ENCODE results near the gene OMP. TPM values are rescaled to one million over a fixed set of nuclear protein-coding genes. Genes with fewer than 3 reads are reported as not detected.

Gene OMP
- total RNA-seq, 2 experiments from 2014 or later, result not detected

DNA sequence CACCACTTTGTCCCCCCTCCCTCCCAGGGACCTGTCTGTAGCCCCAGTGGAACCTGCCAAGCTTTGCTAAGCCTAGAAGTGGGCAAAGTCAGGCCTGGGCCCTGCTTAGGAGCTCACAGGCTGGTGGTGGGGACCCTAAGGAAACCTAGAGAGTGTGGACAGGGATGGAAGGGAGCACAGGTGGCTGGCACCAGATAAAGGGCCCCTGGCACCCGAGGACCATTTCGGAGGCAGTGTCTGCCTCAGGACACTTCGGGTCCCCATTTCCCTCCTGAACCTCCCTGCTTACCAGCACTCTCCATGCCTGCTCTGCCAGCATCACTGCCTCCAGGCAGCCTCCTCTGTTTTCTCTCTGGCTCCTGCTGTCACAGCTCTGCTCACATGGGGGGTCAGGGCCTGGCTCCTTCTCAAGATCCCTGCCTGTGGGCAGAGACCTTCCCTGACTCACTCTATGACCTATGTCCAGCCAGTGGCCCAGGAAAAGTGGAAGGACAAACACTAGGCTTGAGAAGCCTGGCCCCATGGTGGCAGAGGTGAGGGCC lies 13.6 kb upstream of the OMP start:
- Histone ChIP-seq H3K27ac (ENCODE audit: low read depth in 1 of 2, low read length in 2 of 2) (no peak overlapping the region), H3K4me3 (ENCODE audit: low read length) (no peak overlapping the region), H3K4me1 (ENCODE audit: insufficient read depth, low read length) (peaks cover 7% of the 10 kb centered on the region), H3K27me3 (ENCODE audit: control insufficient read depth in 1 of 2, insufficient read depth in 2 of 2, low read length in 2 of 2) (no peaks in the 10 kb centered on the region), H3K36me3 (ENCODE audit: insufficient read depth, low read length) (no peaks in the 10 kb centered on the region), H3K9me3 (ENCODE audit: control insufficient read depth in 1 of 2, insufficient read depth in 1 of 2, low read length in 2 of 2) (no peaks in the 10 kb centered on the region)
- ChIA-PET POLR2A (interaction anchor here (0.6 to 1.3 kb wide), 2 partner anchors 37 to 42 kb away, joined by 3 read pairs; no protein-coding TSS in a partner anchor), CTCF (no interaction called here)
- Mint-ChIP-seq H3K27ac (no peak overlapping the region), H3K27me3 (no peaks in the 10 kb centered on the region), H3K9me3 (no peaks in the 10 kb centered on the region), H3K4me1 (ENCODE audit: low read depth) (peaks cover 5% of the 10 kb centered on the region), H3K4me3 (no peak overlapping the region), H3K36me3 (ENCODE audit: low read depth) (no peaks in the 10 kb centered on the region)
- DNase-seq (no peak), ATAC-seq (ENCODE audit: poor library complexity) (no peak)
- intact Hi-C loops (cut with DNase I, micrococcal nuclease), result loop anchor here in 1 of 2 experiments (5.0 kb wide), 1 partner anchor 282 kb away; no protein-coding TSS in a partner anchor
- TF ChIP-seq, protein P1, sequence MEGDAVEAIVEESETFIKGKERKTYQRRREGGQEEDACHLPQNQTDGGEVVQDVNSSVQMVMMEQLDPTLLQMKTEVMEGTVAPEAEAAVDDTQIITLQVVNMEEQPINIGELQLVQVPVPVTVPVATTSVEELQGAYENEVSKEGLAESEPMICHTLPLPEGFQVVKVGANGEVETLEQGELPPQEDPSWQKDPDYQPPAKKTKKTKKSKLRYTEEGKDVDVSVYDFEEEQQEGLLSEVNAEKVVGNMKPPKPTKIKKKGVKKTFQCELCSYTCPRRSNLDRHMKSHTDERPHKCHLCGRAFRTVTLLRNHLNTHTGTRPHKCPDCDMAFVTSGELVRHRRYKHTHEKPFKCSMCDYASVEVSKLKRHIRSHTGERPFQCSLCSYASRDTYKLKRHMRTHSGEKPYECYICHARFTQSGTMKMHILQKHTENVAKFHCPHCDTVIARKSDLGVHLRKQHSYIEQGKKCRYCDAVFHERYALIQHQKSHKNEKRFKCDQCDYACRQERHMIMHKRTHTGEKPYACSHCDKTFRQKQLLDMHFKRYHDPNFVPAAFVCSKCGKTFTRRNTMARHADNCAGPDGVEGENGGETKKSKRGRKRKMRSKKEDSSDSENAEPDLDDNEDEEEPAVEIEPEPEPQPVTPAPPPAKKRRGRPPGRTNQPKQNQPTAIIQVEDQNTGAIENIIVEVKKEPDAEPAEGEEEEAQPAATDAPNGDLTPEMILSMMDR (IDR thresholded peaks at IDR 0.05), result no peak

GRCh38 chr11:77090046-77090372 lies 12.6 kb upstream of the OMP start:
- H3K4me1 ChIP-seq (ENCODE audit: insufficient read depth, low read length), result peaks cover 7% of the 10 kb centered on the region
- H3K27me3 ChIP-seq (ENCODE audit: control insufficient read depth in 1 of 2, insufficient read depth in 2 of 2, low read length in 2 of 2), result no peaks in the 10 kb centered on the region
- no peak overlapping the region for H3K4me3 ChIP-seq (ENCODE audit: low read length)
- TF ChIP-seq, protein P1 (IDR thresholded peaks at IDR 0.05), result no peak
- ChIA-PET CTCF (interaction anchor here (2.0 to 3.4 kb wide), 2 partner anchors 25 to 43 kb away, joined by 8 to 78 read pairs; no protein-coding TSS in a partner anchor), POLR2A (interaction anchor here (1.3 kb wide), 1 partner anchor 42 kb away, joined by 3 read pairs; no protein-coding TSS in a partner anchor)
- no peaks in the 10 kb centered on the region for H3K36me3 ChIP-seq (ENCODE audit: insufficient read depth, low read length)
- peaks cover 5% of the 10 kb centered on the region for H3K4me1 Mint-ChIP-seq (ENCODE audit: low read depth)
- H3K27ac ChIP-seq (ENCODE audit: low read depth in 1 of 2, low read length in 2 of 2), result no peak overlapping the region
- intact Hi-C loops (cut with DNase I, micrococcal nuclease), result loop anchor here in 1 of 2 experiments (2.0 to 5.0 kb wide), 2 partner anchors 169 to 358 kb away; no protein-coding TSS in a partner anchor
- no peak for ATAC-seq (ENCODE audit: poor library complexity)
- no peak for DNase-seq
- H3K27me3 Mint-ChIP-seq, result no peaks in the 10 kb centered on the region
- no peaks in the 10 kb centered on the region for H3K9me3 Mint-ChIP-seq
- H3K9me3 ChIP-seq (ENCODE audit: control insufficient read depth in 1 of 2, insufficient read depth in 1 of 2, low read length in 2 of 2), result no peaks in the 10 kb centered on the region
- no peak overlapping the region for H3K4me3 Mint-ChIP-seq
- no peak overlapping the region for H3K27ac Mint-ChIP-seq
- H3K36me3 Mint-ChIP-seq (ENCODE audit: low read depth), result no peaks in the 10 kb centered on the region

GRCh38 chr11:77090373-77091111 lies 12.1 kb upstream of the OMP start:
- Histone ChIP-seq H3K27me3 (ENCODE audit: control insufficient read depth in 1 of 2, insufficient read depth in 2 of 2, low read length in 2 of 2) (no peaks in the 10 kb centered on the region), H3K4me3 (ENCODE audit: low read length) (no peak overlapping the region), H3K27ac (ENCODE audit: low read depth in 1 of 2, low read length in 2 of 2) (no peak overlapping the region), H3K36me3 (ENCODE audit: insufficient read depth, low read length) (no peaks in the 10 kb centered on the region), H3K9me3 (ENCODE audit: control insufficient read depth in 1 of 2, insufficient read depth in 1 of 2, low read length in 2 of 2) (no peaks in the 10 kb centered on the region), H3K4me1 (ENCODE audit: insufficient read depth, low read length) (peaks cover 7% of the 10 kb centered on the region)
- ChIA-PET CTCF (interaction anchor here (0.7 to 3.4 kb wide), 10 partner anchors 10 to 66 kb away, joined by 3 to 78 read pairs (median 5); no protein-coding TSS in a partner anchor), POLR2A (interaction anchor here (1.0 to 1.3 kb wide), 6 partner anchors 9 to 45 kb away, joined by 3 to 16 read pairs (median 4); partner anchors contain the start of gene CAPN5)
- DNase-seq, result no peak
- Mint-ChIP-seq H3K36me3 (ENCODE audit: low read depth) (no peaks in the 10 kb centered on the region), H3K9me3 (no peaks in the 10 kb centered on the region), H3K27me3 (no peaks in the 10 kb centered on the region), H3K27ac (no peak overlapping the region), H3K4me3 (no peak overlapping the region), H3K4me1 (ENCODE audit: low read depth) (peaks cover 5% of the 10 kb centered on the region)
- intact Hi-C loops (cut with DNase I, micrococcal nuclease), result loop anchor here (1.0 to 5.0 kb wide), 7 partner anchors 24 to 358 kb away; partner anchors contain the start of gene CAPN5 (in 1 of the 2)
- ATAC-seq (ENCODE audit: poor library complexity), result no peak
- TF ChIP-seq, protein P1 (IDR thresholded peaks at IDR 0.05), result no peak
